ENCODE measurements around the gene SHANK2.

DNA sequence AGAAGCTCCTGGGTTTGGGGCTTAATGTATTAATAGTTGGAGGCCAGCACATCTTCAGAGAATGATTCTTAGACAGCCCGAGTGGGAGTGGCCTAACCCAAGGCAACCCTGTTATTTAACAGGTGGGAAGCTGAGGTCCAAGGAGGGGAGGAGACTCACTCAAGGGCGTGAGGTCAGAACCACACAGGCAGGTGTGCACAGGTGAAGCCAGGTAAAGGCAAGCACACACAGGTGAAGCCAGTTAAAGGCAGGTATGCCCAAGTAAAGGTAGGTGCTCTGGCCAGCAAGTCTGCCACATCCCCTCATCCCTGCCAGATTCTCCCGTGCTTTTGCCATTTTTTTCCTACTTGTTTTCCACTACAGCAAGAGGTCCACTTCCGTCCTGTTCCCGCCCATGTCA is 2.9 kb upstream of the SHANK2 start:
- TF ChIP-seq, protein P1, sequence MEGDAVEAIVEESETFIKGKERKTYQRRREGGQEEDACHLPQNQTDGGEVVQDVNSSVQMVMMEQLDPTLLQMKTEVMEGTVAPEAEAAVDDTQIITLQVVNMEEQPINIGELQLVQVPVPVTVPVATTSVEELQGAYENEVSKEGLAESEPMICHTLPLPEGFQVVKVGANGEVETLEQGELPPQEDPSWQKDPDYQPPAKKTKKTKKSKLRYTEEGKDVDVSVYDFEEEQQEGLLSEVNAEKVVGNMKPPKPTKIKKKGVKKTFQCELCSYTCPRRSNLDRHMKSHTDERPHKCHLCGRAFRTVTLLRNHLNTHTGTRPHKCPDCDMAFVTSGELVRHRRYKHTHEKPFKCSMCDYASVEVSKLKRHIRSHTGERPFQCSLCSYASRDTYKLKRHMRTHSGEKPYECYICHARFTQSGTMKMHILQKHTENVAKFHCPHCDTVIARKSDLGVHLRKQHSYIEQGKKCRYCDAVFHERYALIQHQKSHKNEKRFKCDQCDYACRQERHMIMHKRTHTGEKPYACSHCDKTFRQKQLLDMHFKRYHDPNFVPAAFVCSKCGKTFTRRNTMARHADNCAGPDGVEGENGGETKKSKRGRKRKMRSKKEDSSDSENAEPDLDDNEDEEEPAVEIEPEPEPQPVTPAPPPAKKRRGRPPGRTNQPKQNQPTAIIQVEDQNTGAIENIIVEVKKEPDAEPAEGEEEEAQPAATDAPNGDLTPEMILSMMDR (IDR thresholded peaks at IDR 0.05): no peak
- TF ChIP-seq POLR2A (IDR thresholded peaks at IDR 0.05): no peak
